Activated CD8-positive, alpha-beta T cell treated with anti-CD3 and anti-CD28 coated beads, Interleukin-2, amount 10 ng/mL, durations not matched to agents 7 days and 5 days (primary cell): ENCODE measurements around the gene MFAP1. TPM values are rescaled to one million over a fixed set of nuclear protein-coding genes. Genes with fewer than 3 reads are reported as not detected.
"Not testable (repeated sequence)": the region's sequence is repeated elsewhere in the genome, so short reads cannot be mapped to it uniquely, and the experiment has no call there.

Experiments used
- ATAC-seq: fragments of 150-1000 bp; cut with Tn5 transposase; one replicate; pipeline ENCODE4 v1.10.0; 2021; ENCODE audit warnings: moderate library complexity
- CTCF ChIA-PET: fragments of 350-600 bp; sonication (Branson Sonifier 250); formaldehyde crosslinking; loops from one replicate; lab custom pipeline; 2021; ENCODE audit warnings: antibody characterized with exemption; lab: Charles Lee
- POLR2A ChIA-PET: fragments of 350-600 bp; sonication (Branson Sonifier 250); formaldehyde crosslinking; loops from one replicate; lab custom pipeline; 2021; ENCODE audit warnings: antibody characterized with exemption; lab: Charles Lee
- DNase-seq: peaks from one replicate; pipeline ENCODE4 v3.0.0-alpha.2; 2020
- H3K27ac Mint-ChIP-seq: one replicate; pipeline ENCODE4 v1.8.0; 2021; ENCODE audit warnings: mild to moderate bottlenecking, mixed read lengths
- H3K27me3 Mint-ChIP-seq: one replicate; pipeline ENCODE4 v1.8.0; 2021; ENCODE audit warnings: low read depth, mixed read lengths
- H3K36me3 Mint-ChIP-seq: one replicate; pipeline ENCODE4 v1.8.0; 2021; ENCODE audit warnings: low read depth, mixed read lengths
- H3K4me1 Mint-ChIP-seq: one replicate; pipeline ENCODE4 v1.8.0; 2021; ENCODE audit warnings: low read depth, mixed read lengths
- H3K4me3 Mint-ChIP-seq: one replicate; pipeline ENCODE4 v1.8.0; 2021; ENCODE audit warnings: mild to moderate bottlenecking, mixed read lengths
- H3K9me3 Mint-ChIP-seq: one replicate; pipeline ENCODE4 v1.8.0; 2022; ENCODE audit warnings: mixed read lengths; ENCODE audit not compliant: insufficient read depth
- total RNA-seq, 2 experiments: library from RNA; stranded (reverse); gene quantifications; one replicate each; pipeline ENCODE4 v1.2.3, GENCODE V29; 2021

Gene MFAP1
- 10 to 100 TPM; 35.8 to 40.1 TPM for total RNA-seq

GRCh38 chr15:43824302-43825246 is at the start of gene MFAP1:
Gene MFAP1, minus strand, starts transcription at chr15:43824690. Its CDS starts 121 bp downstream, at chr15:43824569.
- ChIA-PET CTCF (interaction anchor here (0.8 to 2.3 kb wide), 6 partner anchors 8 to 79 kb away, joined by 3 to 11 read pairs (median 4); partner anchors contain the start of genes ELL3, HYPK, PDIA3 and SERINC4), POLR2A (interaction anchor here (0.6 to 3.1 kb wide), 15 partner anchors 14 to 606 kb away, joined by 3 to 23 read pairs (median 4); partner anchors contain the start of genes CTDSPL2, ELL3, HYPK and SERINC4)
- Mint-ChIP-seq H3K4me3 (peak within 1 kb of the TSS; percentile 89), H3K9me3 (no peaks in the 10 kb centered on the region), H3K27ac (peak within 1 kb of the TSS; percentile 96), H3K36me3 (peaks cover 44% of the 10 kb centered on the region), H3K27me3 (no peaks in the 10 kb centered on the region), H3K4me1 (peaks cover 60% of the 10 kb centered on the region)
- peak; percentile 82 for ATAC-seq
- peak; percentile 96 for DNase-seq

- POLR2A ChIA-PET: no interaction called here
- CTCF ChIA-PET: no interaction called here
- H3K9me3 Mint-ChIP-seq: no peaks in the 10 kb centered on the region
- H3K27me3 Mint-ChIP-seq: no peaks in the 10 kb centered on the region
- H3K4me3 Mint-ChIP-seq: no peak overlapping the region
- DNase-seq (no peak), ATAC-seq (no peak)
- no peak overlapping the region for H3K27ac Mint-ChIP-seq
- H3K4me1 Mint-ChIP-seq: no peaks in the 10 kb centered on the region
- H3K36me3 Mint-ChIP-seq: peaks cover 64% of the 10 kb centered on the region
Observed at GRCh38 chr15:43873651-43874050, 49.2 kb upstream of the MFAP1 start.

- POLR2A ChIA-PET: no interaction called here
- Mint-ChIP-seq H3K36me3 (peaks cover 65% of the 10 kb centered on the region), H3K4me1 (peaks cover 1% of the 10 kb centered on the region), H3K27ac (no peak overlapping the region), H3K4me3 (no peak overlapping the region), H3K27me3 (no peaks in the 10 kb centered on the region), H3K9me3 (no peaks in the 10 kb centered on the region)
- ATAC-seq: no peak
- DNase-seq: peak; percentile 29
- CTCF ChIA-PET: interaction anchor here (1.6 to 1.8 kb wide), 2 partner anchors 19 to 194 kb away, joined by 5 to 7 read pairs; no protein-coding TSS in a partner anchor
Observed at GRCh38 chr15:43872416-43873020, 48.0 kb upstream of the MFAP1 start.

GRCh38 chr15:43871835-43872234 is 47.3 kb upstream of the MFAP1 start:
- H3K27ac Mint-ChIP-seq: no peak overlapping the region
- ATAC-seq: no peak
- H3K4me3 Mint-ChIP-seq: no peak overlapping the region
- ChIA-PET CTCF (interaction anchor here (0.8 to 1.8 kb wide), 4 partner anchors 13 to 195 kb away, joined by 3 to 7 read pairs (median 4); no protein-coding TSS in a partner anchor), POLR2A (no interaction called here)
- H3K9me3 Mint-ChIP-seq: no peaks in the 10 kb centered on the region
- H3K27me3 Mint-ChIP-seq: no peaks in the 10 kb centered on the region
- peaks cover 2% of the 10 kb centered on the region for H3K4me1 Mint-ChIP-seq
- DNase-seq: no peak
- peaks cover 63% of the 10 kb centered on the region for H3K36me3 Mint-ChIP-seq

- Mint-ChIP-seq H3K27ac (no peak overlapping the region), H3K4me1 (peaks cover 2% of the 10 kb centered on the region), H3K36me3 (peaks cover 55% of the 10 kb centered on the region), H3K4me3 (no peak overlapping the region), H3K9me3 (no peaks in the 10 kb centered on the region), H3K27me3 (no peaks in the 10 kb centered on the region)
- CTCF ChIA-PET: interaction anchor here (1.0 to 1.5 kb wide), 3 partner anchors 10 to 27 kb away, joined by 3 read pairs; no protein-coding TSS in a partner anchor
- POLR2A ChIA-PET: no interaction called here
- ATAC-seq (no peak), DNase-seq (no peak)
Observed at GRCh38 chr15:43868406-43868805, 43.9 kb upstream of the MFAP1 start.

GRCh38 chr15:43867096-43867495 is 42.6 kb upstream of the MFAP1 start:
- ATAC-seq (no peak), DNase-seq (no peak)
- Mint-ChIP-seq H3K27ac (no peak overlapping the region), H3K4me1 (peaks cover 2% of the 10 kb centered on the region), H3K9me3 (no peaks in the 10 kb centered on the region), H3K36me3 (peaks cover 47% of the 10 kb centered on the region), H3K27me3 (no peaks in the 10 kb centered on the region), H3K4me3 (no peak overlapping the region)
- CTCF ChIA-PET: interaction anchor here (1.4 kb wide), 1 partner anchor 15 kb away, joined by 3 read pairs; no protein-coding TSS in a partner anchor
- POLR2A ChIA-PET: no interaction called here

- H3K9me3 Mint-ChIP-seq, POLR2A ChIA-PET, H3K4me1 Mint-ChIP-seq, H3K27me3 Mint-ChIP-seq, H3K27ac Mint-ChIP-seq, DNase-seq, H3K4me3 Mint-ChIP-seq, ATAC-seq: not testable (repeated sequence)
- peaks cover 42% of the 10 kb centered on the region for H3K36me3 Mint-ChIP-seq
- CTCF ChIA-PET: interaction anchor here (1.4 kb wide), 1 partner anchor 16 kb away, joined by 3 read pairs; no protein-coding TSS in a partner anchor
Observed at GRCh38 chr15:43866636-43867035, 42.1 kb upstream of the MFAP1 start.

- Mint-ChIP-seq H3K27me3 (no peaks in the 10 kb centered on the region), H3K4me3 (no peak overlapping the region), H3K4me1 (no peaks in the 10 kb centered on the region), H3K27ac (no peak overlapping the region), H3K36me3 (peaks cover 47% of the 10 kb centered on the region), H3K9me3 (no peaks in the 10 kb centered on the region)
- ChIA-PET CTCF (no interaction called here), POLR2A (interaction anchor here (1.5 kb wide), 1 partner anchor 27 kb away, joined by 3 read pairs; no protein-coding TSS in a partner anchor)
- ATAC-seq: no peak
- DNase-seq: no peak
Observed at GRCh38 chr15:43859546-43859945, 35.1 kb upstream of the MFAP1 start.

GRCh38 chr15:43854801-43855200 is 30.3 kb upstream of the MFAP1 start:
- Mint-ChIP-seq H3K4me1 (no peaks in the 10 kb centered on the region), H3K36me3 (peaks cover 66% of the 10 kb centered on the region), H3K27ac (no peak overlapping the region), H3K4me3 (no peak overlapping the region), H3K9me3 (no peaks in the 10 kb centered on the region), H3K27me3 (no peaks in the 10 kb centered on the region)
- DNase-seq (no peak), ATAC-seq (no peak)
- ChIA-PET CTCF (interaction anchor here (1.4 kb wide), 1 partner anchor 17 kb away, joined by 5 read pairs; no protein-coding TSS in a partner anchor), POLR2A (no interaction called here)

GRCh38 chr15:43852607-43853006 is 28.1 kb upstream of the MFAP1 start:
- ATAC-seq (no peak), DNase-seq (no peak)
- Mint-ChIP-seq H3K27ac (no peak overlapping the region), H3K36me3 (peaks cover 62% of the 10 kb centered on the region), H3K4me1 (no peaks in the 10 kb centered on the region), H3K4me3 (no peak overlapping the region), H3K27me3 (no peaks in the 10 kb centered on the region), H3K9me3 (no peaks in the 10 kb centered on the region)
- ChIA-PET CTCF (no interaction called here), POLR2A (no interaction called here)

- Mint-ChIP-seq H3K9me3 (no peaks in the 10 kb centered on the region), H3K27ac (no peak overlapping the region), H3K4me3 (no peak overlapping the region), H3K27me3 (no peaks in the 10 kb centered on the region), H3K36me3 (peaks cover 53% of the 10 kb centered on the region), H3K4me1 (no peaks in the 10 kb centered on the region)
- no peak for ATAC-seq
- CTCF ChIA-PET: interaction anchor here (0.7 kb wide), 1 partner anchor 18 kb away, joined by 3 read pairs; no protein-coding TSS in a partner anchor
- DNase-seq: no peak
- POLR2A ChIA-PET: interaction anchor here (1.0 kb wide), 1 partner anchor 11 kb away, joined by 3 read pairs; no protein-coding TSS in a partner anchor
Observed at GRCh38 chr15:43851251-43851650, 26.8 kb upstream of the MFAP1 start.
